K562 (cell line): ENCODE measurements around the gene PIK3R6. TPM values are rescaled to one million over a fixed set of nuclear protein-coding genes. Genes with fewer than 3 reads are reported as not detected.

Experiments used
- ATAC-seq: fragments of 200-7000 bp; cut with Tn5 transposase; 3 replicates; pipeline ENCODE4 v1.9.1; 2020; ENCODE audit warnings: moderate library complexity
- BruUV-seq: library from RNA; stranded (reverse); fragments of 400-500 nt; replicated peaks from 2 replicates; lab custom pipeline; 2021; lab: Mats Ljungman, UMichigan
- CTCF ChIA-PET: fragments of 300-600 bp; formaldehyde crosslinking; extraction: SDS; loops from one replicate; lab custom pipeline; 2021; ENCODE audit warnings: low intra/inter-chr PET ratio; lab: Yijun Ruan, JAX
- POLR2A ChIA-PET: fragments of 300-600, 350-650 bp; sonication (Branson Sonifier 250); formaldehyde crosslinking; extraction: SDS; loops from one replicate; lab custom pipeline; 2021; ENCODE audit warnings: antibody characterized with exemption, inconsistent platforms; lab: Yijun Ruan, JAX
- DNase-seq, 4 experiments: peaks; one replicate each; pipeline versions ENCODE4 v3.0.0 to v3.0.0-alpha.2; 2011 to 2018; ENCODE audit warnings: low spot score in 3 of 4, mixed read lengths in 3 of 4; ENCODE audit errors: extremely low read depth in 1 of 4
- FAIRE-seq: peaks from 2 replicates; lab custom pipeline; 2011; peaks lifted over from hg19 to GRCh38; lab: Jason Lieb, UNC
- H2AFZ ChIP-seq: 2 replicates; pipeline ENCODE4 v1.6.0; 2011; ENCODE audit warnings: low read depth, low read length, control low read depth, inconsistent platforms
- H3K27ac ChIP-seq: fragments of 200-600 bp; 3 replicates; pipeline ENCODE4 v1.8.0; 2011; ENCODE audit warnings: low read depth, mild to moderate bottlenecking, control low read depth, inconsistent platforms, low read length, moderate library complexity, mixed read lengths; ENCODE audit errors: extremely low read depth
- H3K27me3 ChIP-seq, 2 experiments: fragments of 300-600 bp in 1 of 2; 2 replicates in 1 of 2; 3 replicates in 1 of 2; pipeline versions ENCODE4 v1.6.0 to v1.8.0; 2011; ENCODE audit warnings: inconsistent platforms in 2 of 2, low read length in 2 of 2, mild to moderate bottlenecking in 1 of 2, mixed read lengths in 1 of 2, moderate library complexity in 1 of 2; ENCODE audit not compliant: control insufficient read depth in 2 of 2, insufficient read depth in 2 of 2
- H3K36me3 ChIP-seq: fragments of 300-600 bp; 3 replicates; pipeline ENCODE4 v1.8.0; 2011; ENCODE audit warnings: mild to moderate bottlenecking, low read length, inconsistent platforms; ENCODE audit not compliant: control insufficient read depth, insufficient read depth
- H3K4me1 ChIP-seq, 2 experiments: fragments of 200-600 bp in 1 of 2; replicated peaks in 1 of 2; 2 replicates in 1 of 2; 3 replicates in 1 of 2; pipeline versions ENCODE4 v1.5.1 to v1.8.0; 2011; ENCODE audit warnings: inconsistent platforms in 2 of 2, low read length in 2 of 2, mild to moderate bottlenecking in 1 of 2, mixed read lengths in 1 of 2, moderate library complexity in 1 of 2; ENCODE audit not compliant: control insufficient read depth in 2 of 2, insufficient read depth in 2 of 2
- H3K4me2 ChIP-seq: 2 replicates; pipeline ENCODE4 v1.6.1; 2011; ENCODE audit warnings: low read length, control low read depth, inconsistent platforms, mixed read lengths; ENCODE audit not compliant: insufficient read depth
- H3K4me3 ChIP-seq: fragments of 200-600 bp; sonication (generic), shearing (Covaris generic); 2 replicates; pipeline ENCODE4 v1.5.1; 2016; ENCODE audit warnings: control low read depth, inconsistent platforms
- H3K79me2 ChIP-seq: fragments of 200-600 bp; 3 replicates; pipeline ENCODE4 v1.8.0; 2011; ENCODE audit warnings: low read length, inconsistent platforms; ENCODE audit not compliant: control insufficient read depth, insufficient read depth
- H3K9ac ChIP-seq, 2 experiments: 2 replicates each; pipeline versions ENCODE4 v1.6.0 to v1.6.1; 2011; ENCODE audit warnings: low read depth in 2 of 2, low read length in 2 of 2, control low read depth in 1 of 2, inconsistent platforms in 1 of 2, mild to moderate bottlenecking in 1 of 2, mixed read lengths in 1 of 2; ENCODE audit not compliant: insufficient read depth in 1 of 2
- H3K9me1 ChIP-seq: one replicate; pipeline ENCODE4 v1.6.0; 2011; ENCODE audit warnings: inconsistent platforms, mild to moderate bottlenecking, low read length, moderate library complexity; ENCODE audit not compliant: control insufficient read depth, insufficient read depth
- H3K9me3 ChIP-seq: replicated peaks from 2 replicates; pipeline ENCODE4 v1.5.1; 2011; ENCODE audit warnings: low read depth, low read length, inconsistent platforms; ENCODE audit not compliant: control insufficient read depth, insufficient read depth
- H4K20me1 ChIP-seq: replicated peaks from 2 replicates; pipeline ENCODE4 v1.6.1; 2011; ENCODE audit warnings: low read length, inconsistent platforms, mixed read lengths; ENCODE audit not compliant: control insufficient read depth, insufficient read depth
- BACH1 ChIP-seq: fragments of 200-800 bp; sonication (Bioruptor generic); IDR thresholded peaks from 2 replicates; pipeline ENCODE4 v1.6.1; 2016; ENCODE audit warnings: missing genetic modification characterization, missing compliant biosample characterization
- BDP1 ChIP-seq: IDR thresholded peaks from 3 replicates; pipeline ENCODE4 v1.6.1; 2011; ENCODE audit not compliant: insufficient read length, insufficient read depth
- CBX2 ChIP-seq: fragments of 200-600 bp; sonication (generic); IDR thresholded peaks from one replicate; pipeline ENCODE4 v1.6.1; 2012; ENCODE audit warnings: mild to moderate bottlenecking, low read length, inconsistent platforms; ENCODE audit not compliant: insufficient read depth, poor library complexity, severe bottlenecking
- CBX3 ChIP-seq, 2 experiments: IDR thresholded peaks; 1 replicate in 1 of 2; 2 replicates in 1 of 2; pipeline ENCODE4 v1.6.1; 2012; ENCODE audit warnings: inconsistent platforms in 2 of 2, low read length in 2 of 2, borderline replicate concordance in 1 of 2, control low read depth in 1 of 2
- CREB1 ChIP-seq, 2 experiments: sonication (generic) in 1 of 2; formaldehyde crosslinking in 1 of 2; IDR thresholded peaks; 2 replicates each; pipeline versions ENCODE4 v1.6.1 to v1.8.0; 2012 to 2022; ENCODE audit warnings: inconsistent platforms in 1 of 2, mild to moderate bottlenecking in 1 of 2, missing genetic modification reagents in 1 of 2, moderate library complexity in 1 of 2
- FUS ChIP-seq: fragments of 200-400 bp; formaldehyde crosslinking; optimal IDR thresholded peaks from 2 replicates; pipeline ENCODE3; 2017; ENCODE audit warnings: low read depth, low read length
- GABPB2 ChIP-seq: fragments of 250-450 bp; sonication (Bioruptor Pico); conservative IDR thresholded peaks from 2 replicates; pipeline ENCODE4 v1.5.1; 2021; ENCODE audit warnings: mild to moderate bottlenecking
- JUND ChIP-seq, 2 experiments: IDR thresholded peaks; 2 replicates in 1 of 2; 3 replicates in 1 of 2; pipeline ENCODE4 v1.6.1; 2011; ENCODE audit warnings: borderline replicate concordance in 2 of 2, low read depth in 2 of 2, low read length in 2 of 2, improper control_type of control experiment in 1 of 2, missing biosample characterization in 1 of 2, missing genetic modification characterization in 1 of 2, missing genetic modification reagents in 1 of 2
- L3MBTL2 ChIP-seq: fragments of 450-650 bp; IDR thresholded peaks from 2 replicates; pipeline ENCODE4 v1.6.1; 2016; ENCODE audit warnings: mild to moderate bottlenecking, moderate library complexity
- PCBP2 ChIP-seq: fragments of 200-400 bp; formaldehyde crosslinking; IDR thresholded peaks from 2 replicates; pipeline ENCODE4 v1.6.1; 2018; ENCODE audit warnings: low read length, low read depth, mild to moderate bottlenecking, moderate library complexity; ENCODE audit not compliant: poor library complexity, severe bottlenecking
- SOX6 ChIP-seq: fragments of 450-650 bp; IDR thresholded peaks from 2 replicates; pipeline ENCODE4 v1.6.1; 2014; ENCODE audit warnings: mild to moderate bottlenecking
- TAF7 ChIP-seq: fragments of 450-650 bp; IDR thresholded peaks from 2 replicates; pipeline ENCODE4 v1.6.1; 2016; ENCODE audit warnings: missing genetic modification characterization, missing compliant biosample characterization
- TCF7L2 ChIP-seq: fragments of 150-350 bp; IDR thresholded peaks from 2 replicates; pipeline ENCODE4 v1.6.1; 2016; ENCODE audit warnings: low read depth, mild to moderate bottlenecking, low read length, moderate library complexity
- WGBS: fragments of 100-300 bp; shearing (Covaris generic); methylation state at CpG from one replicate; pipeline ENCODE4 v1.1.6; 2016; ENCODE audit warnings: low coverage, mixed read lengths; ENCODE audit not compliant: insufficient coverage; ENCODE audit errors: missing lambda C conversion rate; 5-methylcytosine and 5-hydroxymethylcytosine counted together
- in situ Hi-C: fragments of 300-500 bp; cut with MboI; formaldehyde crosslinking; loops from 4 replicates; pipeline ENCODE4 v1.15.0; 2018; ENCODE audit warnings: inconsistent platforms, mixed read lengths
- intact Hi-C: fragments of 100-400 bp; cut with micrococcal nuclease; formaldehyde crosslinking; loops from 2 replicates; pipeline ENCODE4 v1.14.2; 2022
- polyA plus RNA-seq, 8 experiments: library from polyadenylated mRNA; depleted of rRNA in 4 of 8; stranded (reverse) in 5 of 8; unstranded in 3 of 8; fragments of >200 nt; fragmentation: Nextera tagmentation in 2 of 8; fragmentation: Illumina TruSeq in 1 of 8; extraction: Ambion mirVana in 2 of 8; extraction: Trizol in 1 of 8; gene quantifications; 2 replicates each; pipeline versions ENCODE4 v1.2.1 to v1.2.3, GENCODE V29; 2011 to 2014; ENCODE audit warnings: inconsistent platforms in 1 of 8, missing spikeins in 1 of 8
- total RNA-seq, 7 experiments: library from RNA; depleted of rRNA in 6 of 7; stranded (reverse); fragments of >200 nt in 6 of 7; fragmentation: Illumina TruSeq in 2 of 7; extraction: Trizol in 2 of 7; gene quantifications; 2 replicates each; pipeline versions ENCODE4 v1.2.1 to v1.2.3, GENCODE V29; 2011 to 2021; ENCODE audit warnings: low replicate concordance in 1 of 7
- TF ChIP-seq, protein P1 (sequence below): IDR thresholded peaks from 3 replicates; pipeline ENCODE4 v1.6.1; 2011; ENCODE audit warnings: borderline replicate concordance, mild to moderate bottlenecking, moderate library complexity; ENCODE audit not compliant: insufficient read length; ENCODE audit errors: extremely low read depth

PIK3R6 gene
- total and polyA plus RNA-seq, 9 of the 15 experiments (the other 6 are each of a cell fraction or from before 2014, with no cell fraction given) = 0.04 TPM; not detected in 8

DNA sequence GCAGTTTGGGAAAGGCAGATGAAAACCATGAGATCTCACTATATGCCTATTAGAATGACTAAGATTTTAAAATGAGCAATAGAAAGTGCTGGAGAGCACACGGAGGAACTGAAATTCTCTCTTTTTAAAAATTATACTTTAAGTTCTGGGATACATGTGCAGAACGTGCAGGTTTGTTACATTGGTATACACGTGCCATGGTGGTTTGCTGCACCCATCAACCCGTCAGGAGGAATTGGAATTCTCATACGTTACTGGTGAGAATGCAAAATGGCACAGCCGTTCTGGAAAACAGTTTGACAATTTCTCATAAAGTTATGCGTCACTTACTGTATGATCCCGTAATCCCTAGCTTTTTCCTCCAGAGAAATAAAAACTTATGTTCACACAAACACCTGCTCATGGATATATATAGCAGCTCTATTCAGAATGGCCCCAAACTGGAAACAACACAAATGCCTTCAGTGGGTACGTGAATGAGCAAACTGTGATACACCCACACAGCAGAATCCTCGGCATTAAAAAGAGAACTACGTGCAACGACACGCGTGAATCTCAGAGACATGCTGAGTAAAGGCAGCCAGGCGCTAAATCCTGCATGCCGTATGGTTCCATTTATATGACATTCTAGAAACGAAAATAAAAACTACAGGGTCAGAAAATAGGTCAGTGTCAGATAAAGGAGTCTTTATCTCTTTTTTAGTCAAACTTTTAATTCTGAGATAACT lies 11.8 kb downstream of the PIK3R6 start (continued):
- TF ChIP-seq JUND (IDR thresholded peaks at IDR 0.05; ENCODE audit: borderline replicate concordance, low read depth, low read length) (no peak), JUND (tag; IDR thresholded peaks at IDR 0.05; ENCODE audit: borderline replicate concordance, low read depth, low read length) (no peak), CBX2 (no peak), CBX3 (IDR thresholded peaks at IDR 0.05; ENCODE audit: borderline replicate concordance in 1 of 2, low read length in 2 of 2) (no peak)
- TF ChIP-seq, protein P1, sequence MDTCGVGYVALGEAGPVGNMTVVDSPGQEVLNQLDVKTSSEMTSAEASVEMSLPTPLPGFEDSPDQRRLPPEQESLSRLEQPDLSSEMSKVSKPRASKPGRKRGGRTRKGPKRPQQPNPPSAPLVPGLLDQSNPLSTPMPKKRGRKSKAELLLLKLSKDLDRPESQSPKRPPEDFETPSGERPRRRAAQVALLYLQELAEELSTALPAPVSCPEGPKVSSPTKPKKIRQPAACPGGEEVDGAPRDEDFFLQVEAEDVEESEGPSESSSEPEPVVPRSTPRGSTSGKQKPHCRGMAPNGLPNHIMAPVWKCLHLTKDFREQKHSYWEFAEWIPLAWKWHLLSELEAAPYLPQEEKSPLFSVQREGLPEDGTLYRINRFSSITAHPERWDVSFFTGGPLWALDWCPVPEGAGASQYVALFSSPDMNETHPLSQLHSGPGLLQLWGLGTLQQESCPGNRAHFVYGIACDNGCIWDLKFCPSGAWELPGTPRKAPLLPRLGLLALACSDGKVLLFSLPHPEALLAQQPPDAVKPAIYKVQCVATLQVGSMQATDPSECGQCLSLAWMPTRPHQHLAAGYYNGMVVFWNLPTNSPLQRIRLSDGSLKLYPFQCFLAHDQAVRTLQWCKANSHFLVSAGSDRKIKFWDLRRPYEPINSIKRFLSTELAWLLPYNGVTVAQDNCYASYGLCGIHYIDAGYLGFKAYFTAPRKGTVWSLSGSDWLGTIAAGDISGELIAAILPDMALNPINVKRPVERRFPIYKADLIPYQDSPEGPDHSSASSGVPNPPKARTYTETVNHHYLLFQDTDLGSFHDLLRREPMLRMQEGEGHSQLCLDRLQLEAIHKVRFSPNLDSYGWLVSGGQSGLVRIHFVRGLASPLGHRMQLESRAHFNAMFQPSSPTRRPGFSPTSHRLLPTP = no peak

DNA sequence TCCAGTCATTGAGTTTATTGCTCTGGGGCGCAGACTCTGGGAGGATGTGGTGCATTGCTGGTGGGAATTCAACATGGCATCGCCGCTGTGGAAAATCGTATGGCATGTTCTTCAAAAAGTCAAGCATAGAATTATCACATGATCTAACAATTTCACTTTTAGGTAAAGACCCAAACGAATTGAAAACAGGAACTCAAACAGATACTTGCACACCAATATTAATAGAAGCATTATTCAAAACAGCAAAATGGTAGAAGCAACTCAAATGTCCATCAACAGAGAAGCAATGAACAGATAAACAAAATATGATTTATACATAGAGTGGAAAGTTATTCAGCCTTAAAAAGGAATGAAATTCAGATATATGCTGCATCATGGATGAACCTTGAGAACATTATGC lies 15.9 kb downstream of the PIK3R6 start:
- Histone ChIP-seq H3K9me1 (no peaks in the 10 kb centered on the region), H2AFZ (no peak overlapping the region), H3K27ac (no peak overlapping the region), H3K9me3 (no peaks in the 10 kb centered on the region), H3K4me2 (no peak overlapping the region), H3K27me3 (no peaks in the 10 kb centered on the region), H4K20me1 (no peaks in the 10 kb centered on the region), H3K36me3 (no peaks in the 10 kb centered on the region), H3K9ac (no peak overlapping the region), H3K79me2 (no peaks in the 10 kb centered on the region), H3K4me1 (no peaks in the 10 kb centered on the region), H3K4me3 (no peak overlapping the region)
- POLR2A ChIA-PET = no interaction called here
- ATAC-seq (no peak), DNase-seq (no peak), FAIRE-seq (no peak)
- BruUV-seq = no TSS peak
- intact Hi-C loops = no loop called here
- TF ChIP-seq SOX6 (no peak), TCF7L2 (no peak), BACH1 (tag) (no peak), GABPB2 (CRISPR knock-in tag) (no peak), L3MBTL2 (no peak), FUS (no peak), TAF7 (no peak), BDP1 (no peak), PCBP2 (no peak), CREB1 (IDR thresholded peaks at IDR 0.05) (no peak), CREB1 (CRISPR knock-in tag; IDR thresholded peaks at IDR 0.05) (no peak)
- 2% methylated on average over 5 of the region's 5 CpGs for WGBS
- in situ Hi-C loops = no loop called here
- CTCF ChIA-PET = no interaction called here
